Right lung (tissue), 5 donors: ENCODE measurements around the gene MBP. TPM values are rescaled to one million over a fixed set of nuclear protein-coding genes. Genes with fewer than 3 reads are reported as not detected.

Experiments used
- DNase-seq, 2 donors: peaks; one replicate each; pipeline ENCODE4 v3.0.0-alpha.2; 2013
- polyA plus RNA-seq, 5 donors: library from polyadenylated mRNA; unstranded; fragments of 120-200 nt; gene quantifications; one replicate each; pipeline versions ENCODE4 v1.2.1 to v1.2.3, GENCODE V29; 2013; ENCODE audit warnings: inconsistent platforms in 1 of 5, low replicate concordance in 1 of 5; ENCODE audit not compliant: insufficient read length in 5 of 5, insufficient read depth in 1 of 5

MBP gene
- polyA plus RNA-seq, 5 donors, result 8.3 to 11.9 (median 10.7) TPM

- DNase-seq, result no peak
Observed at GRCh38 chr18:77009675-77010074, 122.9 kb downstream of the MBP start.

- DNase-seq, result no peak
Observed at GRCh38 chr18:77008576-77009315, 123.8 kb downstream of the MBP start.

- DNase-seq, result no peak
Observed at GRCh38 chr18:77008006-77008405, 124.6 kb downstream of the MBP start.

- no peak for DNase-seq
Observed at GRCh38 chr18:77007251-77007650, 125.3 kb downstream of the MBP start.

GRCh38 chr18:77006305-77007175 lies 126.0 kb downstream of the MBP start:
- DNase-seq, result no peak

GRCh38 chr18:77005651-77006195 lies 126.9 kb downstream of the MBP start:
- DNase-seq, result no peak

GRCh38 chr18:77004555-77005380 lies 127.8 kb downstream of the MBP start:
- DNase-seq, result no peak

- DNase-seq, result no peak
Observed at GRCh38 chr18:77003316-77003715, 129.3 kb downstream of the MBP start.

- no peak for DNase-seq
Observed at GRCh38 chr18:77002496-77002895, 130.1 kb downstream of the MBP start.

GRCh38 chr18:77001979-77002378 lies 130.6 kb downstream of the MBP start:
- DNase-seq, result no peak

GRCh38 chr18:77001041-77001440 lies 131.5 kb downstream of the MBP start:
- no peak for DNase-seq

GRCh38 chr18:77000527-77000926 lies 132.1 kb downstream of the MBP start:
- peak; percentile 24 to 32 for DNase-seq

GRCh38 chr18:76999077-76999476 lies 133.5 kb downstream of the MBP start:
- no peak for DNase-seq

GRCh38 chr18:76997951-76998808 lies 134.4 kb downstream of the MBP start:
- no peak for DNase-seq

- DNase-seq, result no peak
Observed at GRCh38 chr18:76996429-76996828, 136.2 kb downstream of the MBP start.

- DNase-seq, result no peak
Observed at GRCh38 chr18:76995896-76996295, 136.7 kb downstream of the MBP start.

- DNase-seq, result no peak
Observed at GRCh38 chr18:76994086-76994654, 138.4 kb downstream of the MBP start.

GRCh38 chr18:76993573-76993972 lies 139.0 kb downstream of the MBP start:
- DNase-seq, result no peak

- no peak for DNase-seq
Observed at GRCh38 chr18:76993085-76993382, 139.5 kb downstream of the MBP start.

GRCh38 chr18:76992226-76993084 lies 140.1 kb downstream of the MBP start:
- DNase-seq, result no peak
